ENCODE data around the gene PPP1R1B. TPM values are rescaled to one million over a fixed set of nuclear protein-coding genes. Genes with fewer than 3 reads are reported as not detected.

The PPP1R1B gene
- total RNA-seq, 2 donors from 2014 or later: 259 to 404 TPM

DNA sequence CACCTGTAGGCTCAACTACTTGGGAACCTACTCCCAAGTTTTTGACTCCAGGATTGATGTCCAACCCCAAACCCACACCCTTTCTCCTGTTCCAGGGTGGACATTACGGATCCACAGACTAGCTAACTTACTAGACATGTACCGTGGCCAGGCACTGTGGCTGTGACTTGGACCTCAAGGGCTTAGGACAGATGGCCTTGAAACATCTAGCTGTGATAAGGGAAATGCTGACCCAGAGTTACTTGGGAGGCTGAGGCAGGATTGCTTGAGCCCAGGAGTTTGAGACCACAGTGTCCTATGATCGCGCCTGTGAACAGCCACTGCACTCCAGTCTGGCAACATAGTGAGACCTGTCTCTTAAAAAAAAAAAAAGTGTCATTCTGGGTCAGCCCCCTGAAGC lies 14.3 kb downstream of the PPP1R1B start:
- ATAC-seq (no peak), DNase-seq (no peak)

DNA sequence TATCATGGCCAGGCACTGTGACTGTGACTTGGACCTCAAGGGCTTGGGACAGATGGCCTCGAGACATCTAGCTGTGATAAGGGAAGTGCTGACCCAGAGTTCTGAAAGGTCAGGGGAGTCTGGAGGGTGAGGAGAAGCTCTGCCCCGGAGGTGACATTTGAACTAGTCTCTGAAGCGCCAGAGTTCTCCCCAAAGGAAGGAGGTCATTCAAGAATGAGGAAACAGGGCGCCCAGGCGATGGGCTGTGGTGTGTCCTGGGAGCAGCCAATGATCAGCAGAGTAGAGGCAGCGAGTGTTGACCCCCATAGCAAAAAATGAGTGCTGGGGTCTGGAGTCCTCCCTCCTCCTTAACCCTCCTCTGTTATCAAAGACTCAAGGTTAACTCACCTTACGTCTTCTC lies 15.1 kb downstream of the PPP1R1B start:
- DNase-seq (no peak), ATAC-seq (no peak)
- intact Hi-C loops (cut with DNase I, micrococcal nuclease): no loop called here

More for the DNA sequence above, 14.3 kb downstream of the PPP1R1B start:
- intact Hi-C loops (cut with DNase I, micrococcal nuclease): no loop called here

DNA sequence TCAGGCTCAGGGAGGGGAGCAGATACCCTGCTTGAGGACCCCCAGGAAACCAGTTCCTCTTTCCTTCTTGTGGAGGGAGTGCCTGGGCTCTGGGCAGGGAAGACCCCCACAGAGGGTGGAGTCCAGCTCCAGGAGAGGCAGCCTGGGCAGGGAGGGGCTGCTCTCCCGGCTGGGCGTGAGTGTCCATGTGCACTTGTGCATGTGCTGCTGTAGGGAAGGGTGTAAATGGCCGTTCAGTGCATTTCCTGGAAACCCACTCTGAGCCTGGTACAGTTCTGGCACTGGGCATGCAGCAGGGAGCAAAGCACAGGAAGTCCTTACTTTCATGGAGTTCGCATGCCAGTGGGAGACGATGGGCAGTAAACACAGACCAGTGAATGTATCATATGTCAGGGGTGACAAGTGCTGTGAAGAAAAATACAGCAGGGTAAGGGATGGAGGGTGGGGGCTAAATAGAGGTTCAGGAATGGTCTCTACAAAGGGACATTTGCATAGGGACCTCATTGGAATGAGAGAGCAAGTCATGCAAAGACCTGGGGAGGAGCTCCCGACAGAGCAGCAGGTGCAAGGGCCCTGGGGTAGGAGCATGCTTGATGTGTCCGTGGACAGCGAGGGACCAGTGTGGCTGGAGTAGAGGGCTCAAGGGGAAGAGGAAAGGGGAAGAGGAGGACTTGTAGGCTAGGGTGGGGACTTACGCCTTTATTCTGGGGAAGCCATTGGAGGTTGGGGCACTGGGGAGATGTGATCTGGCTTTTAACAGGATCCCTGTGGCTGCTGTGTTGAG lies 15.7 kb downstream of the PPP1R1B start:
- DNase-seq (no peak), ATAC-seq (no peak)
- intact Hi-C loops (cut with DNase I, micrococcal nuclease): no loop called here

DNA sequence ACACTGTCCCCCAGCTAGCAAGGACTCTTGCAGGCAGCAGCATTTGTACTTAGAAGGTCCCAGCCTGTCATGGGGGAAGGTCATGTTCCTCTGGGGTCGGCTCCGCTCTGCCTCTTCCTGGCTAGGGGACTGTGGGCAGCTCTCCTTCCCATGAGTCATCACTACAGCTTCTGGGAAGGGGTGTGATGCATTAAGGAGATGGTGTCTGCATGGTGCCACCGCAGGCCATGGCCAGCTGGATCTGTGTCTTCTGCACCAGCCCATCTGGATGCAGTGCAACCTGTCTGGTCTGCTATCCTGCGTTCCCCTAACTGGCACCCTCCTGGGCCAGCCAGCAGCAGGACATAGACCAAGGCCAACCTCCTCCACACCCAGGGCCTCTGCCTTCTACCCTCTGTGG lies 16.5 kb downstream of the PPP1R1B start:
- intact Hi-C loops (cut with DNase I, micrococcal nuclease): no loop called here
- ATAC-seq: no peak
- DNase-seq: no peak

DNA sequence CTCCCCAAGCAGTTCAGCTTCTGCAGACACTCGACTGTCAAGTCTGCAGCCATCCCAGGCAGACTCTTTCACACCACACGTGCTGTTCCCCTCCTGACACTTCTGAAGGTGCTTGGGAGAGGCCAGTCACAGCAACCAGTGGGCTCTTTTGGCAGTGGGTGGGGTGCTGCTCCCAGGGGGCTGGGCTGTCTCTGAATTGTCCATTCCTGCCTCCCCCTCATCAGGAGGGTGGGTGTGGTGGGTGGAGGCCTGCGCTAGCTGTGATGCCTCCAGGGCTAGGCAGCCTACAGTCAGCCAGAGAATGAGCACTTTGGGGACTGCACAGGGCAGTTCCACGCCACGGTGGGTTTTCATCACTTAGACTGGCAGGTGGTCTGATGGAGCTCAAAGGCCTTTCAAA lies 20.5 kb downstream of the PPP1R1B start:
- intact Hi-C loops (cut with DNase I, micrococcal nuclease): no loop called here
- DNase-seq (no peak), ATAC-seq (no peak)

DNA sequence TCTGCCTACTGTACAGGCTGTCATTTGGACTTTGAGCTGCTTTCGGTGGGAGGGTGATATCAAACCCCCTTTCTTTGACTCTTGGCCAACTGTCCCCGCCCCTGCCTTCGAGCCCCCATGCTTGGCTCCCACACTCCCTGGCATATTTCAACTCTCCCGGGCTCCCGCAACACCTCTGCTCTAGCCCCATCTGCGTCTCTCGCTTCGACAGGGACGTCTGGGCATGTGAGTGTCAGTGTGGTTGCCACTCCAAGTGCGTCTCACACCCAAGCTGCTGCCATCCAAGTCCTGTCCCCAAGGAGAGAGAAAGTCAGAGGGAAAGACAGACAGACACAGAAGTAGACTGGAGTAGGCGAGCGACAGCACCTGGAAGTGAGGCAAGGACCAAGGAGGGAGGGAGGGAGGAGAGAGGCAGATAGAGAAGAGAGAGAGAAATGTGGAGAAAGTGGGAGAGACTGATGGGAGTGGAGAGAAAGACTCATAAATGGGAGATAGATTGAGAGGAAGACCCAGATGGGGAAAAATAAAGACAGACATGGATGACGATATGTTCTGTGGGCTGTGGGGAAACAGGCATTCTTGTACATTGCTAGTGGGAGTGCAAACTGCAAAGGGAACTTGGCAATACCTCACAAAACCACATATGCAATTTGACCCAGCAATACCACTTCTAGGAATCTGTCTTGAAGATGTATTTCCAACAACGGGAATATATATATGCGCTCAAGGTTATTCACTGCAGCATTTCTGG lies 22.0 kb downstream of the PPP1R1B start:
- ATAC-seq: no peak
- DNase-seq: no peak
- intact Hi-C loops (cut with DNase I, micrococcal nuclease): no loop called here

DNA sequence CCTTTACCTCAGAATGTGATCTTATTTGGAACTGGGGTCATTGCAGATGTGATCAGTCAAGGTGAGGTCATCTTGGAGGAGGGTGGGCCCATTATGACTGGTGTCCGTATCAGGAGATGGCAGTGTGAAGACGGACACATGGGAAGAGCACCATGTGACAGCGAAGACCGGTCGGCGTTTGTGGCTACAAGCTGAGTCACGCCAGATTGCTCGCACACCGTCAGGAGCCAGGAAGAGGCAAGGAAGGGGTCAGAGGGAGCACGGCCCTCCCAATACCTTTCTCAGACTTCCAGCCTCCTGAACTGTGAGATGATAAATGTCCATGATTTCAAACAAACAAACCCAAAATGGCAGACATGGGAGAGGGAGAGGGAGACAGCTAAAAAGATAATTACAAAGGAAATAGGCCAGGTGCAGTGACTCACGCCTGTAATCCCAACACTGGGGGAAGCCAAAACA lies 23.4 kb downstream of the PPP1R1B start:
- DNase-seq (no peak), ATAC-seq (no peak)
- intact Hi-C loops (cut with DNase I, micrococcal nuclease): no loop called here

DNA sequence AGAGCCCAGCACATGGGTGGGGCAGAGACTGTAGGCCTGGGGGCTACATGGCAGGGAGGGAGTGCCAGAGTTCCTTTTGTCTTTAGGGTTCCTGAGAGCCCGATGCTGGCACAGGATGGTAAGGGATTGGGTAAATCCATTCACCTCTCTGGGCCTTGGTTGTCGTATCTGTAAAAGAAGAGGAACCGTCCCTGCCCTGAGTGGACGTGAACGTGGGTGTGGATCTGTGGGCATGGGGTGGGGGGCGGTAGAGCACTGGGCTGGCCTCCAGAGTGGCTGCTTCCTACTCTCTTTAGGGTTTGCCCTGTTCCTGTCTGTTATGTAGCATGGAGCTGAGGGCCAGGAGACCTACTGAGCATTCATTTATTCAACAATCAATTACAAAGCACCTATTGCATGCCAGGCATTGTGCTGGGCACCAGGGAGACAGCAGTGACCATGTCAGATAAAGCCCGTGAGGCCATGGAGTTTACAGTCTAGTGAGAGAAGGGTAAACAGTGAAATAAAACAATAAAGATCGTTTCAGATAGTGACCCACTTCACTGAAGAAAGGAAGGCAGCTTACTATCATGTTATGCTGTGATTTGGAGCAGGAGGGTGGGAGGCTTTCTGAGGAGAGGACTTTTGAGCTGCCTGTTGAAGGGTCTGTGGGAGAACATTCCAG lies 25.3 kb downstream of the PPP1R1B start:
- intact Hi-C loops (cut with DNase I, micrococcal nuclease): no loop called here
- DNase-seq: peak in 1 of 2 donors; percentile 36

DNA sequence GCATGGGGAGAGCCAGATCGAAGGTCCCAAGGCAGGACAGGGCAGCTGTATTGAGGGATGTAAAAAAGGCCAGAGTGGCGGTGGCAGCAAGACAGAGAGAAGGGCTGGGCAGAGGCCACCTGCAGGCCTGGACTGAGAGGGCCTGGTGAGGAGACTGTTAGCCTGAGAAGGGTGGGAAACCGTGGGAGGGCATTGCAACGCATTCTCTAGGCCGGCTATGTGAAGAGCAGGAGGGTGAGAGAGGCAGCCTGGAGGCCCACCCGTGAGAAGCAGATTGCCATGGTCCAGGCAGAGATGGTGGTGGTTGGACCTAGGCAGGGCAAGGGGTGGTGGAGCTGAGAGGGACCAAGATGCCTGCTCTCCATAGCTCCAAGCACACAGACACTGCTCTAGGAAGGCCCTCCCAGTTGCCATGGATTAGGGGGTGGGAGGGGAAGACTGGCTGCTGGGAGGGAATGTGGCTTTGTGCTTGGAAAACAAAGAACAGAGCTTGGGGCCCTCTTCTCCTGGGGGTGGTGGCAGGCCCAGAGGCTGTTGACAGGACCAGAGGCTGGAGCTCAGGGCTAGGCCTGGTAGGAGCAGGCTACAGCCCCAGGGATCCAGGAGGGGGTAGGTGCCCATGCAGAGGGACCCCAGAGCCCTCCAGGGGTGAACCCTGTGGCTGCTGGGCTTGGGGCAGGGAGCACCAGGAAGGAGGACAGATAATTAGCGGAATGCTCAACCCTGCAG lies 26.0 kb downstream of the PPP1R1B start:
- ATAC-seq: peak; percentile 46
- DNase-seq: peak in 1 of 2 donors; percentile 24
- intact Hi-C loops (cut with DNase I, micrococcal nuclease): no loop called here

More for the DNA sequence above, 25.3 kb downstream of the PPP1R1B start:
- ATAC-seq: peak; percentile 86

DNA sequence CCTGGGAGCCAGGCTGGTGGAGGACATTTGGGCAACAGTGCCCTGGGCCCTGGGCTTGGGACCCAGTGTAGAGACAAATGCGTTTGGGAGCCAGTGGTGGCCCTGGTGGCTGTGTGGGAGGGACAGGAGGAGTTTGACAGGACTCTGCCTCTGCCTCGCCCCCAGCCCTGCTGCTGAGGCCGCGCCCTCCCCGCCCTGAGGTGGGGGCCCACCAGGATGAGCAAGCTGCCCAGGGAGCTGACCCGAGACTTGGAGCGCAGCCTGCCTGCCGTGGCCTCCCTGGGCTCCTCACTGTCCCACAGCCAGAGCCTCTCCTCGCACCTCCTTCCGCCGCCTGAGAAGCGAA lies 26.5 kb downstream of the PPP1R1B start:
- DNase-seq (peak in 1 of 2 donors; percentile 16), ATAC-seq (no peak)
- intact Hi-C loops (cut with DNase I, micrococcal nuclease): no loop called here

DNA sequence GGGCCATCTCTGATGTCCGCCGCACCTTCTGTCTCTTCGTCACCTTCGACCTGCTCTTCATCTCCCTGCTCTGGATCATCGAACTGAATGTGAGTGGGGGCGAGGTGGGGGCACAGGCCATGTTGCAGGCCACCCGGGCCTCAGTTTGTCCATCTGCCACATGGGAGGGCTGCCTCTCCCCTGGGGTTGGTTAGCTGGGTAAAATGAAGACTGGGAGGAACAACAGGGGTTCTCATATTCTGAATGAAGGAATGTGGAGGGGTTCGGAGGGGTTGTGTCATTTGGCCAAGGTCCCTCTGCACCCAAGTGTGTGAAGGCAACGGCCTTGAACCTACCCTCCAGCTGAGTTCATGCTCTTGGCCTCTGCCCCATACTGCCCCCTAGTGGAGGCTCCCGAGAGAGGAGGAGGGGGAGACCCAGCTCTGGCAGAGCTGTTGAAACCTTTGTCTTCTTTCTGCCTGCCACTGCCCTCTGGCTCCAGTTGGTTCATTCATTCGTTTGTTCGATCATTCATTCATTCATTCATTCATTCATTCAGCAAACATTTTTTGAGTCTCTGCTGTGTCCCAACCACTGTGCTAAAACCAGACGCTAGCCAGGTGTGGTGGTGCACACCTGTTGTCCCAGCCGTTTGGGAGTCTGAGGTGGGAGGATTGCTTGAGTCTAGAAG lies 27.0 kb downstream of the PPP1R1B start:
- DNase-seq (peak; percentile 73 to 87), ATAC-seq (peak; percentile 56)
- intact Hi-C loops (cut with DNase I, micrococcal nuclease): no loop called here

DNA sequence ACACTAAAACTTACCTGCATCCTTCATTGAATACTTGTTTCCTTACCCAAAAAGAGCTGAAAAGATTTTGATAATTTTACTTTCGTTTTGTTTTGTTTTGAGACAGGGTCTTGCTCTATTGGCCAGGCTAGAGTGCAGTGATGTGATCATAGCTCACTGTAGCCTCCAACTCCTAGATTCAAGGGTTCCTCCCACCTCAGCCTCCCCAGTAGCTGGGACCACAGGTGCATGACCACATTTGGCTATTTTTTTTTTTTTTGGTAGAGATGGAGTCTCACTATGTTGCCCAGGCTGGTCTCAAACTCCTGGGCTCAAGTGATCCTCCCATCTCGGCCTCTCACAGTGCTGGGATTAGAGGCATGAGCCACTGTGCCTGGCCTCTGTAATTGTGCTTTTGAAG lies 28.4 kb downstream of the PPP1R1B start:
- ATAC-seq: no peak
- intact Hi-C loops (cut with DNase I, micrococcal nuclease): no loop called here
- no peak for DNase-seq

DNA sequence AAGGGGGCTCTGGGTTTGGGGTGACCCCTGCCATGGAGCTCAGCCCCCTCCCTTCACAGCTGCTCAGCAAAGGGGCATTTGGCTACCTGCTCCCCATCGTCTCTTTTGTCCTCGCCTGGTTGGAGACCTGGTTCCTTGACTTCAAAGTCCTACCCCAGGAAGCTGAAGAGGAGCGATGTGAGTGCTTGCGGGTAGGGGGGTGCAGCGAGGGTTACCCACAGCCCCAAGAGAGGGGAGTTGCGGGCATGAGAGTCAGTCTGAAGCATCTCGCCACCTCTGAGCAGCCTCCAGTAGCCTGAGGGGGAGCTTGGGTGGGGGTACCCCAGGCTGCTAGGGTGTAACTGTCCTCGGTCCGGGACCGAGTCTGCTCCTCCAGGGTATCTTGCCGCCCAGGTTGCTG lies 31.6 kb downstream of the PPP1R1B start:
- DNase-seq: no peak
- no peak for ATAC-seq
- intact Hi-C loops (cut with DNase I, micrococcal nuclease): no loop called here

DNA sequence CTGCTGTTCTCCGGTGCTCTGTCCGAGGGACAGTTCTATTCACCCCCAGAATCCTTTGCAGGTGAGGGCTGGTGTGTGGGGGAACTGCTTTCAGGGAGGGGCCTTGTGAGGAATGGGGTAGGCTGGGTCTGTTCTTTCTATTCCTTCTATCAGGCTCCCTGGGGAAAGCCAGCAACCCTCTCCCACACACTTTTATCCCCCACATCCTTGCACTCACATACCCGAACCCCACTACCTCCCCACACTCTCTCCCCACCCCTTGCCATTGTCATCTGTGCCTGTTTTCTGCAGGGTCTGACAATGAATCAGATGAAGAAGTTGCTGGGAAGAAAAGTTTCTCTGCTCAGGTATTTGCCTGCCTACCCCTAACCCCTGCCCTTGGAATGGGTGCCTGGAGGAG lies 32.0 kb downstream of the PPP1R1B start:
- no peak for ATAC-seq
- DNase-seq: no peak
- intact Hi-C loops (cut with DNase I, micrococcal nuclease): no loop called here

DNA sequence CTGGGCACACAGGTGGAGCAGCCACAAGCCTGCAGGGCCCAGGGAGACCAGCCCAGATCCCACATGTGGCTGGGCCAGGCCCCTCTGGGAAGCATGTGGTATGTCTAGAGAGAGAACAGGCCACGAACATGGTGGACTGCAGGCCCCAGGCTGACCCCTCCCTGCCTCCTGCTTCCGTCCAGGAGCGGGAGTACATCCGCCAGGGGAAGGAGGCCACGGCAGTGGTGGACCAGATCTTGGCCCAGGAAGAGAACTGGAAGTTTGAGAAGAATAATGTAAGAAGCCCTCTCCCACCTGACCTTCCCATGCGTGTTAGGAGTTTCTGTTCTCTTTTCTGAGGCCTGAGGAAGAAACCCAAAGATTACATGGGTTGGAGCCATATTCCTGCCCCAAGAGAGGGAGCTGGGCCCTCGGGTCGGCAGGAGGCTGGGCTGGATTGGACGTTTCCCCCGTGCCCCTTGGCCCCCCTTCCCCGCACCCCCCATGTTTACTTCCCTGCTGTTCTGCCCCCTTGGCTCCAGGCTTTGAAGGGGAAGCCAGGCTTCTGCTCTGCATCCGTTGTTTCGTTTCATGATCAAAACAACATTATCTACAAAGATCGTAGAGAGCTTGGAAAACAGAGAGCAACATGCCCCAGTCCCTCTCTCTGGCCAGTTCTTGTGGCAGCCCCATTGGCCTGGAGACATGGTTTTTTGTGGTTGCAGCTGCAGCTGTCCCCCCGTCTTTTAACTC lies 32.7 kb downstream of the PPP1R1B start:
- intact Hi-C loops (cut with DNase I, micrococcal nuclease): no loop called here
- DNase-seq (no peak), ATAC-seq (no peak)

DNA sequence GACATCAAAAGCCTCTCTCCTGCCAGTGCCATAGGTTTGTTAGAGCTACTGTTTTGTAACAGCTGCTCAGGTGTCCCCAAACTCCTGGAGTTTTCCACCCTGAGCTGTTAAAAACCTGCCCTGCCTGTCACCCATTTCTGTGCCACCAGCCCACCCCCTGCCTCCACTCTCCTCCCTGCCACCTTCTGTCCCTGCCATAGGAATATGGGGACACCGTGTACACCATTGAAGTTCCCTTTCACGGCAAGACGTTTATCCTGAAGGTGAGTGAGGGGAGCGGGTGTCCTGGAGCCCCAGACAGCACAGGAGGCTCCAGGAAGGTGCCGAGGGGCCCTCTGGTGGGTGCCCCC lies 33.2 kb downstream of the PPP1R1B start:
- ATAC-seq: no peak
- DNase-seq: no peak
- intact Hi-C loops (cut with DNase I, micrococcal nuclease): no loop called here

DNA sequence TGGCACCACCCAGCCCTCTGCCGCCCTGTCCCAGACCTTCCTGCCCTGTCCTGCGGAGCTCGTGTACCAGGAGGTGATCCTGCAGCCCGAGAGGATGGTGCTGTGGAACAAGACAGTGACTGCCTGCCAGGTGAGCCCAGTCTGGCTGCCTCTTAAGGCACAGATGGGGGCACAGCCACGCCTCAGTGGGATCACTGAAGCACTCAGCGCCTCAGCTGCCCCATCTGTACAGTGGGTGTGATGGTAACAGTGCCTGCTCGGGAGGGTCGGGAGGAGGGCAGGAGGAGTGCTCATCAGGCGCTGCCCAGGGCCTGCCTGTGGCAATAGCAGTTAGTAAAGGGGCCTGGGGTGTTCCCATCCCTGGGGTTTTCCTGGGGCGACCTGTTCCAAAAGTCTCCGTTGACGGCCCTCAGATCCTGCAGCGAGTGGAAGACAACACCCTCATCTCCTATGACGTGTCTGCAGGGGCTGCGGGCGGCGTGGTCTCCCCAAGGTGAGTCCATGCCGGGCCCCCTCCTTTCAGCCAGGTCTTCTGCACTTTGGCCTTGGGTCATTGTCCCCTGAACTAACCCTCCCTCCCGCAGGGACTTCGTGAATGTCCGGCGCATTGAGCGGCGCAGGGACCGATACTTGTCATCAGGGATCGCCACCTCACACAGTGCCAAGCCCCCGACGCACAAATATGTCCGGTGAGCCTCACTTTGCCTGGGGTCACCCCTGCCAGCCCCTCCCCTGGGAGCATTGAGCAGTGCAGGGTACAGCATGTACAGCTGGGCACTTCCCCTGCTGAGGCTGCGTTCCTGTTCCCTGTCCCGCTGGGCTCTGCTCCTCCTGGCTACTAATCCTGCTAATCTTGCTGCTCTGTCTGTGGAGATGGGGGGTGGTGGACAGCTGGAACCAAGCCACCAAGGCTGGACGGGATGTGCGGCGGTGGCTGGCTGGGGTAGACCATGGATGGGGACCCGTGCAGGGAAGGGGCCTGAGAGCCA lies 33.9 kb downstream of the PPP1R1B start:
- intact Hi-C loops (cut with DNase I, micrococcal nuclease): no loop called here
- no peak for ATAC-seq
- no peak for DNase-seq
